ENCODE measurements around the gene TPD52L1. TPM values are rescaled to one million over a fixed set of nuclear protein-coding genes. Genes with fewer than 3 reads are reported as not detected.

The TPD52L1 gene
- total and polyA plus RNA-seq, 2 of the 4 experiments (the other 2 are of a cell fraction), result 10.2 to 13.5 TPM

DNA sequence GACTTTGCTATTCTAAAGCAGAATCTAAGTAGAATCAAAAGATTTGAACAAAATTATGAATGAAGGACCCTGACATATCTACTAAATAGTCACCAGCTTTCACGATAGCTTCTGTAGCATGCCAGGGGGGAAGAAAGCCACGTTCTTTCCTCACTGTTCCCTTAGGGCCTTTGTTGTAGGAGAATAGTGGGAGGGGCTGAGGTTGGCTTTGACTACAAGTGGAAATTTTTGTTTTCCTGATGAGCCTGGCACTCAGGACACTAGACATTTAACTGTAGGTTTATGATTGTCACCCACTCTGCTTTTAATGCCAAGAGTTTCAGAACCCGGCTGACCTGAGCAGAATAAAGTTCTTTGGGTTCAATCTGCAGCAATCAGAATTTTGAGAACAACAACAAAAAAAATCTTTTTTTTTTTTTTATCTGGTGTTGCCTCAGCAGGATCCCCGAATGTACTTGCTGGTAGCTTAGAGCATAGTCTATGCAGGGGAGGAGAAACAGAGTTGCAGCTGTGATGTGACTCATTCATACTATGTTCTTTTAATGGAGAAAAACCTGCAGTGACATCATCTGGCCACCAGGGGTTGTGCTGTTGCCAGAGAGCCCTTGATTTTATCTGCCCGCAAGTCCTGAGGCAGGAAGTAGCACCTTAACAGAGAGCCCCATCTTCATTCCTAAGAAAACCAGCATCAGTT, 38.5 kb downstream of the TPD52L1 start:
- H4K20me1 ChIP-seq (ENCODE audit: insufficient read depth, low read length), result no peaks in the 10 kb centered on the region
- H3K9me1 ChIP-seq (ENCODE audit: insufficient read depth, low read length), result peaks cover 3% of the 10 kb centered on the region; the same call in 1 of the 2 replicates
- H4K91ac ChIP-seq (ENCODE audit: insufficient read depth, low read depth, low read length), result no peak overlapping the region
- no peak overlapping the region for H2AK5ac ChIP-seq (ENCODE audit: low read depth, low read length)
- dilution Hi-C loops (cut with HindIII; ENCODE audit: low sequenced_read_pairs, unreplicated experiment) (no loop called here), intact Hi-C loops (cut with micrococcal nuclease) (no loop called here), in situ Hi-C loops (cut with MboI; ENCODE audit: low sequenced_read_pairs) (no loop called here)
- H3K36me3 ChIP-seq (ENCODE audit: control insufficient read depth, insufficient read depth, low read length), result no peaks in the 10 kb centered on the region
- H3K4me3 ChIP-seq (ENCODE audit: insufficient read depth, low read depth, low read length), result no peak overlapping the region
- no peak overlapping the region for H3K4ac ChIP-seq (ENCODE audit: low read depth, low read length)
- H4K5ac ChIP-seq (ENCODE audit: low read depth, low read length), result no peak overlapping the region
- no peak overlapping the region for H3K56ac ChIP-seq (ENCODE audit: extremely low read depth, insufficient read depth, low read length)
- no peak overlapping the region for H2BK5ac ChIP-seq (ENCODE audit: low read depth, low read length, poor library complexity, severe bottlenecking)
- peak overlapping the region in 1 of 2 experiments; percentile 33; a peak in 1 of 4 replicates for H4K8ac ChIP-seq (ENCODE audit: low read depth in 2 of 2, low read length in 2 of 2)
- H2AFZ ChIP-seq (replicated peaks; ENCODE audit: low read length, poor library complexity), result peak overlapping the region; percentile 15
- ATAC-seq (ENCODE audit: low read depth) (peak; percentile 94), DNase-seq (peak; percentile 88)
- H3K27me3 ChIP-seq (ENCODE audit: control insufficient read depth, insufficient read depth, low read length), result no peaks in the 10 kb centered on the region
- H2BK120ac ChIP-seq (ENCODE audit: low read depth, low read length), result peak overlapping the region; percentile 45; the same call in 1 of the 2 replicates
- no CpG with 5 or more reads among the region's 5 CpGs for WGBS, 2 experiments (ENCODE audit: extremely low coverage in 2 of 2, insufficient read length in 1 of 2)
- H3K18ac ChIP-seq (ENCODE audit: low read depth, low read length), result 0 out of 2 replicates have a peak overlapping the region, but pooled peaks have one; percentile 22
- peak overlapping the region; percentile 49; the same call in 1 of the 2 replicates for H3K9ac ChIP-seq (ENCODE audit: low read depth, low read length)
- TF ChIP-seq, protein P1, sequence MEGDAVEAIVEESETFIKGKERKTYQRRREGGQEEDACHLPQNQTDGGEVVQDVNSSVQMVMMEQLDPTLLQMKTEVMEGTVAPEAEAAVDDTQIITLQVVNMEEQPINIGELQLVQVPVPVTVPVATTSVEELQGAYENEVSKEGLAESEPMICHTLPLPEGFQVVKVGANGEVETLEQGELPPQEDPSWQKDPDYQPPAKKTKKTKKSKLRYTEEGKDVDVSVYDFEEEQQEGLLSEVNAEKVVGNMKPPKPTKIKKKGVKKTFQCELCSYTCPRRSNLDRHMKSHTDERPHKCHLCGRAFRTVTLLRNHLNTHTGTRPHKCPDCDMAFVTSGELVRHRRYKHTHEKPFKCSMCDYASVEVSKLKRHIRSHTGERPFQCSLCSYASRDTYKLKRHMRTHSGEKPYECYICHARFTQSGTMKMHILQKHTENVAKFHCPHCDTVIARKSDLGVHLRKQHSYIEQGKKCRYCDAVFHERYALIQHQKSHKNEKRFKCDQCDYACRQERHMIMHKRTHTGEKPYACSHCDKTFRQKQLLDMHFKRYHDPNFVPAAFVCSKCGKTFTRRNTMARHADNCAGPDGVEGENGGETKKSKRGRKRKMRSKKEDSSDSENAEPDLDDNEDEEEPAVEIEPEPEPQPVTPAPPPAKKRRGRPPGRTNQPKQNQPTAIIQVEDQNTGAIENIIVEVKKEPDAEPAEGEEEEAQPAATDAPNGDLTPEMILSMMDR (conservative IDR thresholded peaks at IDR 0.05; ENCODE audit: low read depth, low read length), result peak; percentile 73
- TF ChIP-seq RAD21 (IDR thresholded peaks at IDR 0.05; ENCODE audit: low read length) (peak; percentile 60), POLR2A (IDR thresholded peaks at IDR 0.05; ENCODE audit: low read depth, low read length) (no peak), RCOR1 (IDR thresholded peaks at IDR 0.05; ENCODE audit: insufficient replicate concordance, low read length) (no peak), CHD1 (IDR thresholded peaks at IDR 0.05; ENCODE audit: low read depth, low read length) (no peak), RFX5 (IDR thresholded peaks at IDR 0.05; ENCODE audit: low read depth, low read length) (no peak), MAFK (IDR thresholded peaks at IDR 0.05; ENCODE audit: low read depth, low read length) (no peak), USF2 (IDR thresholded peaks at IDR 0.05; ENCODE audit: low read depth, low read length) (no peak), MAZ (IDR thresholded peaks at IDR 0.05; ENCODE audit: borderline replicate concordance, low read depth, low read length) (peak; percentile 41; the same call in 1 of the 2 replicates), FOS (IDR thresholded peaks at IDR 0.05; ENCODE audit: low read depth, low read length) (peak; percentile 64; the same call in 1 of the 2 replicates), CEBPB (IDR thresholded peaks at IDR 0.05; ENCODE audit: low read depth, low read length) (peak; percentile 18; the same call in 1 of the 2 replicates), SMC3 (IDR thresholded peaks at IDR 0.05; ENCODE audit: low read depth, low read length) (peak; percentile 44)
- ChIA-PET CTCF (interaction anchor here (0.6 to 1.6 kb wide), 12 partner anchors 8 to 565 kb away, joined by 3 to 8 read pairs (median 4); partner anchors contain the start of gene HDDC2), POLR2A (ENCODE audit: unreplicated experiment) (interaction anchor here (0.6 kb wide), 1 partner anchor 440 kb away, joined by 3 read pairs; no protein-coding TSS in a partner anchor)
- H3K4me1 ChIP-seq (ENCODE audit: control insufficient read depth, insufficient read depth, low read length), result peaks cover 7% of the 10 kb centered on the region
- no peak overlapping the region for H2BK15ac ChIP-seq (ENCODE audit: low read depth, low read length)
- 0 out of 2 replicates have a peak overlapping the region, but pooled peaks have one; percentile 35 for H2BK20ac ChIP-seq (ENCODE audit: low read depth, low read length)
- H3K9me3 ChIP-seq (ENCODE audit: control insufficient read depth, insufficient read depth, low read length), result no peaks in the 10 kb centered on the region
- no peak overlapping the region for H3K4me2 ChIP-seq (ENCODE audit: low read depth, low read length)
- H3K23ac ChIP-seq (ENCODE audit: low read depth, low read length), result no peak overlapping the region
- H3K27ac ChIP-seq (ENCODE audit: insufficient read depth, low read length), result no peak overlapping the region
- BruUV-seq (replicated peaks), result no TSS peak
- no peak overlapping the region for H2AK9ac ChIP-seq (replicated peaks; ENCODE audit: low read depth, low read length, poor library complexity)
- no peaks in the 10 kb centered on the region for H3K79me1 ChIP-seq (ENCODE audit: low read depth in 1 of 2, low read length in 2 of 2)
- peak overlapping the region; percentile 58 for H3K14ac ChIP-seq (replicated peaks; ENCODE audit: low read depth, low read length)

All from IMR-90 (cell line).